HEK293 (cell line): ENCODE data around the gene MACROH2A2.
A peak's percentile ranks its signal among the peaks of the same experiment; 100 is the strongest.

Experiments used
- CTCF ChIA-PET: fragments of 350-600 bp; formaldehyde crosslinking; extraction: SDS; loops from one replicate; lab custom pipeline; 2021; ENCODE audit warnings: antibody characterized with exemption; lab: Yijun Ruan, JAX
- POLR2A ChIA-PET: fragments of 300-600 bp; formaldehyde crosslinking; extraction: SDS; loops from one replicate; lab custom pipeline; 2020; ENCODE audit warnings: antibody characterized with exemption, inconsistent platforms; lab: Yijun Ruan, JAX
- H3K27ac ChIP-seq: fragments of 200-500 bp; sonication (Bioruptor generic); 2 replicates; pipeline ENCODE4 v1.5.1; 2014; ENCODE audit warnings: low read depth, low read length, control low read depth, inconsistent platforms; ENCODE audit errors: extremely low read depth
- H3K36me3 ChIP-seq, 2 experiments: fragments of 200-500 bp in 1 of 2; sonication (Bioruptor generic) in 1 of 2; 1 replicate in 1 of 2; 2 replicates in 1 of 2; pipeline ENCODE4 v1.5.1; 2014 to 2017; ENCODE audit warnings: inconsistent platforms in 2 of 2, low read length in 2 of 2; ENCODE audit not compliant: control insufficient read depth in 2 of 2, insufficient read depth in 1 of 2
- H3K4me1 ChIP-seq: fragments of 200-500 bp; sonication (Bioruptor generic); 2 replicates; pipeline ENCODE4 v1.5.1; 2014; ENCODE audit warnings: mild to moderate bottlenecking, low read length, inconsistent platforms; ENCODE audit not compliant: control insufficient read depth, insufficient read depth
- H3K4me3 ChIP-seq: 2 replicates; pipeline ENCODE4 v1.5.1; 2011; ENCODE audit warnings: low read depth, mild to moderate bottlenecking, control low read depth, low read length, moderate library complexity
- H3K9me3 ChIP-seq: fragments of 200-500 bp; sonication (Bioruptor generic); 2 replicates; pipeline ENCODE4 v1.5.1; 2014; ENCODE audit warnings: low read depth, low read length, inconsistent platforms; ENCODE audit not compliant: control insufficient read depth, insufficient read depth
- GLIS1 ChIP-seq: fragments of 450-650 bp; formaldehyde crosslinking; IDR thresholded peaks from 2 replicates; pipeline ENCODE4 v1.5.1; 2016; ENCODE audit warnings: missing biosample characterization, missing genetic modification characterization
- HIC1 ChIP-seq: fragments of 450-650 bp; formaldehyde crosslinking; IDR thresholded peaks from 2 replicates; pipeline ENCODE4 v1.5.1; 2016; ENCODE audit warnings: missing biosample characterization, missing genetic modification characterization
- INSM2 ChIP-seq: fragments of 450-650 bp; formaldehyde crosslinking; IDR thresholded peaks from 2 replicates; pipeline ENCODE4 v1.5.1; 2016; ENCODE audit warnings: missing biosample characterization, missing genetic modification characterization
- KLF17 ChIP-seq: fragments of 450-650 bp; formaldehyde crosslinking; IDR thresholded peaks from 2 replicates; pipeline ENCODE4 v1.5.1; 2016; ENCODE audit warnings: missing biosample characterization, missing genetic modification characterization
- REST ChIP-seq: fragments of 450-650 bp; formaldehyde crosslinking; IDR thresholded peaks from 2 replicates; pipeline ENCODE4 v1.5.1; 2016; ENCODE audit warnings: missing biosample characterization, missing genetic modification characterization
- SP2 ChIP-seq: fragments of 450-650 bp; formaldehyde crosslinking; IDR thresholded peaks from 2 replicates; pipeline ENCODE4 v1.5.1; 2016; ENCODE audit warnings: missing biosample characterization, missing genetic modification characterization
- SP3 ChIP-seq: fragments of 450-650 bp; formaldehyde crosslinking; IDR thresholded peaks from 2 replicates; pipeline ENCODE4 v1.5.1; 2016; ENCODE audit warnings: missing biosample characterization, missing genetic modification characterization
- SP7 ChIP-seq: fragments of 450-650 bp; formaldehyde crosslinking; IDR thresholded peaks from 2 replicates; pipeline ENCODE4 v1.5.1; 2016; ENCODE audit warnings: missing biosample characterization, missing genetic modification characterization
- YY1 ChIP-seq: fragments of 450-650 bp; formaldehyde crosslinking; IDR thresholded peaks from 2 replicates; pipeline ENCODE4 v1.5.1; 2018; ENCODE audit warnings: missing biosample characterization, missing genetic modification characterization
- YY2 ChIP-seq: fragments of 450-650 bp; formaldehyde crosslinking; IDR thresholded peaks from 2 replicates; pipeline ENCODE4 v1.5.1; 2016; ENCODE audit warnings: missing biosample characterization, missing genetic modification characterization
- ZBTB20 ChIP-seq: fragments of 450-650 bp; formaldehyde crosslinking; IDR thresholded peaks from 2 replicates; pipeline ENCODE4 v1.5.1; 2016; ENCODE audit warnings: missing biosample characterization, missing genetic modification characterization
- ZFP37 ChIP-seq: fragments of 450-650 bp; formaldehyde crosslinking; IDR thresholded peaks from 2 replicates; pipeline ENCODE4 v1.5.1; 2016; ENCODE audit warnings: missing biosample characterization, missing genetic modification characterization
- ZIC2 ChIP-seq: fragments of 450-650 bp; formaldehyde crosslinking; IDR thresholded peaks from 2 replicates; pipeline ENCODE4 v1.5.1; 2016; ENCODE audit warnings: missing biosample characterization, missing genetic modification characterization
- ZNF121 ChIP-seq: fragments of 450-650 bp; formaldehyde crosslinking; IDR thresholded peaks from 2 replicates; pipeline ENCODE4 v1.5.1; 2016; ENCODE audit warnings: missing biosample characterization, missing genetic modification characterization
- ZNF19 ChIP-seq: fragments of 450-650 bp; formaldehyde crosslinking; IDR thresholded peaks from 2 replicates; pipeline ENCODE4; 2016; ENCODE audit warnings: missing biosample characterization, missing genetic modification characterization, low read depth
- ZNF2 ChIP-seq: fragments of 450-650 bp; formaldehyde crosslinking; IDR thresholded peaks from 2 replicates; pipeline ENCODE4 v1.5.1; 2016; ENCODE audit warnings: missing biosample characterization, missing genetic modification characterization
- ZNF354C ChIP-seq: fragments of 450-650 bp; formaldehyde crosslinking; IDR thresholded peaks from 2 replicates; pipeline ENCODE4 v1.5.1; 2016; ENCODE audit warnings: missing biosample characterization, missing genetic modification characterization, low read depth, borderline replicate concordance
- ZNF391 ChIP-seq: fragments of 450-650 bp; formaldehyde crosslinking; IDR thresholded peaks from 2 replicates; pipeline ENCODE4 v1.5.1; 2016; ENCODE audit warnings: low read depth, missing biosample characterization, missing genetic modification characterization, borderline replicate concordance
- ZNF488 ChIP-seq: fragments of 450-650 bp; formaldehyde crosslinking; IDR thresholded peaks from 2 replicates; pipeline ENCODE4 v1.5.1; 2016; ENCODE audit warnings: missing biosample characterization, missing genetic modification characterization
- ZNF513 ChIP-seq: fragments of 450-650 bp; IDR thresholded peaks from 2 replicates; pipeline ENCODE4 v1.5.1; 2018; ENCODE audit warnings: missing biosample characterization, missing genetic modification characterization
- ZNF639 ChIP-seq: fragments of 450-650 bp; formaldehyde crosslinking; IDR thresholded peaks from 2 replicates; pipeline ENCODE4 v1.5.1; 2016; ENCODE audit warnings: missing biosample characterization, missing genetic modification characterization
- ZNF660 ChIP-seq: fragments of 450-650 bp; IDR thresholded peaks from 2 replicates; pipeline ENCODE4 v1.5.1; 2018; ENCODE audit warnings: missing biosample characterization, mild to moderate bottlenecking, missing genetic modification characterization
- ZNF785 ChIP-seq: fragments of 450-650 bp; formaldehyde crosslinking; IDR thresholded peaks from 2 replicates; pipeline ENCODE4 v1.5.1; 2016; ENCODE audit warnings: missing biosample characterization, missing genetic modification characterization
- ZXDB ChIP-seq: fragments of 450-650 bp; formaldehyde crosslinking; IDR thresholded peaks from 2 replicates; pipeline ENCODE4 v1.5.1; 2016; ENCODE audit warnings: missing biosample characterization, missing genetic modification characterization

The MACROH2A2 gene

GRCh38 chr10:70145666-70146488 is 93.2 kb downstream of the MACROH2A2 start:
- no peaks in the 10 kb centered on the region for H3K9me3 ChIP-seq
- H3K36me3 ChIP-seq = peaks cover 6 to 37% of the 10 kb centered on the region in 2 experiments; a peak in 2 of 3 replicates
- ChIA-PET CTCF (interaction anchor here (0.6 to 3.8 kb wide), 48 partner anchors 8 to 1951 kb away, joined by 3 to 63 read pairs (median 4); partner anchors contain the start of genes AIFM2 and SAR1A), POLR2A (interaction anchor here (0.5 to 3.6 kb wide), 50 partner anchors 8 to 1146 kb away, joined by 3 to 81 read pairs (median 4); partner anchors contain the start of genes AIFM2, EIF4EBP2, MACROH2A2 and PPA1)
- H3K4me3 ChIP-seq = peak overlapping the region; percentile 64
- peak overlapping the region; percentile 84 for H3K27ac ChIP-seq
- H3K4me1 ChIP-seq = peaks cover 6% of the 10 kb centered on the region; the same call in 1 of the 2 replicates
- TF ChIP-seq ZNF121 (tag by site-specific recombination) = no peak
- peak; percentile 92 for TF ChIP-seq YY1 (tag by site-specific recombination)
- TF ChIP-seq ZNF19 (tag by site-specific recombination) = no peak
- peak; percentile 88 for TF ChIP-seq ZNF2 (tag by site-specific recombination)
- TF ChIP-seq ZIC2 = peak; percentile 34; the same call in 1 of the 2 replicates
- peak; percentile 31; the same call in 1 of the 2 replicates for TF ChIP-seq ZBTB20
- no peak for TF ChIP-seq ZNF354C (tag by site-specific recombination)
- peak; percentile 72 for TF ChIP-seq SP2 (tag by site-specific recombination)
- no peak for TF ChIP-seq ZNF639 (tag by site-specific recombination)
- peak; percentile 15 for TF ChIP-seq ZXDB
- TF ChIP-seq SP3 = peak; percentile 24; the same call in 1 of the 2 replicates
- TF ChIP-seq ZNF488 (tag by site-specific recombination) = 0 out of 2 replicates have a peak, but pooled peaks have one; percentile 17
- TF ChIP-seq INSM2 = no peak
- 0 out of 2 replicates have a peak, but pooled peaks have one; percentile 13 for TF ChIP-seq ZNF391 (tag by site-specific recombination)
- TF ChIP-seq ZFP37 (tag by site-specific recombination) = 0 out of 2 replicates have a peak, but pooled peaks have one; percentile 23
- TF ChIP-seq HIC1 = peak; percentile 49
- peak; percentile 21; the same call in 1 of the 2 replicates for TF ChIP-seq REST (tag by site-specific recombination)
- TF ChIP-seq SP7 (tag by site-specific recombination) = peak; percentile 13
- TF ChIP-seq GLIS1 (tag by site-specific recombination) = 0 out of 2 replicates have a peak, but pooled peaks have one; percentile 1
- TF ChIP-seq ZNF660 (tag by site-specific recombination) = peak; percentile 77
- peak; percentile 92 for TF ChIP-seq YY2 (tag by site-specific recombination)
- TF ChIP-seq ZNF785 = no peak
- peak; percentile 16; the same call in 1 of the 2 replicates for TF ChIP-seq KLF17 (tag by site-specific recombination)
- TF ChIP-seq ZNF513 (tag by site-specific recombination) = no peak
